DOHH2 (cell line): ENCODE results near the gene IQSEC1.
"Not testable (repeated sequence)": the region's sequence is repeated elsewhere in the genome, so short reads cannot be mapped to it uniquely, and the experiment has no call there.

Experiments
- H3F3A ChIP-seq: fragments of 200-600 bp; sonication (generic), shearing (Covaris generic); 2 replicates; pipeline ENCODE4 v1.6.0; 2016; ENCODE audit warnings: antibody characterized with exemption, mild to moderate bottlenecking; ENCODE audit not compliant: control insufficient read depth, insufficient read depth
- H3K27ac ChIP-seq: fragments of 200-600 bp; sonication (generic); 2 replicates; pipeline ENCODE4 v1.5.1; 2014; ENCODE audit warnings: low read depth, mild to moderate bottlenecking, low read length, moderate library complexity
- H3K27me3 ChIP-seq: fragments of 200-600 bp; sonication (generic); 2 replicates; pipeline ENCODE4 v1.6.1; 2014; ENCODE audit warnings: mild to moderate bottlenecking, low read length, mixed read lengths; ENCODE audit not compliant: control insufficient read depth
- H3K36me3 ChIP-seq: fragments of 200-600 bp; sonication (generic); 2 replicates; pipeline ENCODE4 v1.6.1; 2014; ENCODE audit warnings: mild to moderate bottlenecking, low read length, moderate library complexity, mixed read lengths; ENCODE audit not compliant: control insufficient read depth
- H3K4me1 ChIP-seq: fragments of 200-600 bp; sonication (generic); 2 replicates; pipeline ENCODE4 v1.6.1; 2014; ENCODE audit warnings: mild to moderate bottlenecking, low read length, mixed read lengths; ENCODE audit not compliant: control insufficient read depth
- H3K4me2 ChIP-seq: fragments of 200-600 bp; sonication (generic); 2 replicates; pipeline ENCODE4 v1.6.0; 2014; ENCODE audit warnings: mild to moderate bottlenecking, low read length, moderate library complexity
- H3K4me3 ChIP-seq: fragments of 200-600 bp; sonication (generic); 2 replicates; pipeline ENCODE4 v1.5.1; 2014; ENCODE audit warnings: mild to moderate bottlenecking, low read length, mixed read lengths
- H3K79me2 ChIP-seq: fragments of 200-600 bp; sonication (generic); 2 replicates; pipeline ENCODE4 v1.6.1; 2014; ENCODE audit warnings: mild to moderate bottlenecking, low read length, mixed read lengths; ENCODE audit not compliant: control insufficient read depth
- H3K9me2 ChIP-seq: fragments of 200-600 bp; sonication (generic); replicated peaks from 2 replicates; pipeline ENCODE4 v1.6.1; 2014; ENCODE audit warnings: mild to moderate bottlenecking, low read length, mixed read lengths; ENCODE audit not compliant: control insufficient read depth
- H3K9me3 ChIP-seq: fragments of 200-600 bp; sonication (generic); 2 replicates; pipeline ENCODE4 v1.6.1; 2014; ENCODE audit warnings: antibody characterized with exemption, low read length, mixed read lengths; ENCODE audit not compliant: control insufficient read depth, insufficient read depth
- H4K20me1 ChIP-seq: fragments of 200-600 bp; sonication (generic); 2 replicates; pipeline ENCODE4 v1.6.0; 2014; ENCODE audit warnings: low read depth, mild to moderate bottlenecking, antibody characterized with exemption, low read length, moderate library complexity; ENCODE audit not compliant: control insufficient read depth, insufficient read depth
- EZH2phosphoT487 ChIP-seq: fragments of 200-600 bp; sonication (generic); IDR thresholded peaks from 2 replicates; pipeline ENCODE4 v1.6.1; 2017; ENCODE audit warnings: borderline replicate concordance, mild to moderate bottlenecking, antibody characterized with exemption, low read length, moderate library complexity, mixed read lengths
- TF ChIP-seq, protein P1 (sequence below): fragments of 200-600 bp; sonication (generic); IDR thresholded peaks from one replicate; pipeline ENCODE4 v1.5.1; 2014; ENCODE audit warnings: antibody characterized with exemption, mild to moderate bottlenecking, low read depth, low read length; ENCODE audit not compliant: poor library complexity, severe bottlenecking

The IQSEC1 gene

DNA sequence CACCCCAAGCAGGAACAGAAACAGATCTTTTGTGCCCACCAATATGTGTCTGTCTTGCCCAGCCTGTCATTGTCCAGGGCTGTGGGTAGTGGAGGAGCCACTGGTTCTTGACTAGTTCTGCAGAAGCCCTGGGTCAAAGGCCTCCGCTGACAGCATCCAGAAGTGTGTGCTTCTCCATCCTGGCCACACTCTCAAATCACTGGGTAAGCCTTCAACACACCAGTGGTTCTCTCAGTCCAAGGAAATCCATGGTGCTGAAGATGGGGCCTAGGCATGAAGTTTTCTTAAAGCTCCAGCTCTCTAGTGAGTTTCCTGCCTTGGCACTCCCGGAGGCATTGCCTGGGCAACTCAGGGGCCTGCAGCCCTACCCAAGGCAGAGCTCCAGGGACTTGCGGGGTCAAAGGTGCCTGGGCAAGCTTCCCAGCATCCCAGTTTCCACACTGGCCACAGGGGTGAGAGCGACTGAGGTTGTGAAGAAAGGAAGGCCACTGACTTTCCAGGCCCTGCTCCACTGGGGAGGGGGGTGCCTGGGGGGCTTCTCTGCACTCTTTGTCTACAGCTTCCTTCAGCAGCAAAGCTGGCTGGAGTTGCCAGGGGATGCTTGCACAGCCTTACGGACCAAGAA, 193.9 kb downstream of the IQSEC1 start:
- no peaks in the 10 kb centered on the region; the same call in 1 of the 2 replicates for H3F3A ChIP-seq
- no peak for TF ChIP-seq EZH2phosphoT487
- TF ChIP-seq, protein P1, sequence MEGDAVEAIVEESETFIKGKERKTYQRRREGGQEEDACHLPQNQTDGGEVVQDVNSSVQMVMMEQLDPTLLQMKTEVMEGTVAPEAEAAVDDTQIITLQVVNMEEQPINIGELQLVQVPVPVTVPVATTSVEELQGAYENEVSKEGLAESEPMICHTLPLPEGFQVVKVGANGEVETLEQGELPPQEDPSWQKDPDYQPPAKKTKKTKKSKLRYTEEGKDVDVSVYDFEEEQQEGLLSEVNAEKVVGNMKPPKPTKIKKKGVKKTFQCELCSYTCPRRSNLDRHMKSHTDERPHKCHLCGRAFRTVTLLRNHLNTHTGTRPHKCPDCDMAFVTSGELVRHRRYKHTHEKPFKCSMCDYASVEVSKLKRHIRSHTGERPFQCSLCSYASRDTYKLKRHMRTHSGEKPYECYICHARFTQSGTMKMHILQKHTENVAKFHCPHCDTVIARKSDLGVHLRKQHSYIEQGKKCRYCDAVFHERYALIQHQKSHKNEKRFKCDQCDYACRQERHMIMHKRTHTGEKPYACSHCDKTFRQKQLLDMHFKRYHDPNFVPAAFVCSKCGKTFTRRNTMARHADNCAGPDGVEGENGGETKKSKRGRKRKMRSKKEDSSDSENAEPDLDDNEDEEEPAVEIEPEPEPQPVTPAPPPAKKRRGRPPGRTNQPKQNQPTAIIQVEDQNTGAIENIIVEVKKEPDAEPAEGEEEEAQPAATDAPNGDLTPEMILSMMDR: no peak
- no peak overlapping the region for H3K4me2 ChIP-seq
- H3K4me3 ChIP-seq: no peak overlapping the region
- no peaks in the 10 kb centered on the region for H3K36me3 ChIP-seq
- no peaks in the 10 kb centered on the region for H4K20me1 ChIP-seq
- H3K9me2 ChIP-seq: no peaks in the 10 kb centered on the region
- H3K27me3 ChIP-seq: no peaks in the 10 kb centered on the region
- no peak overlapping the region for H3K27ac ChIP-seq
- peaks cover 8% of the 10 kb centered on the region for H3K4me1 ChIP-seq
- peaks cover 4% of the 10 kb centered on the region; the same call in 1 of the 2 replicates for H3K9me3 ChIP-seq
- H3K79me2 ChIP-seq: no peaks in the 10 kb centered on the region

DNA sequence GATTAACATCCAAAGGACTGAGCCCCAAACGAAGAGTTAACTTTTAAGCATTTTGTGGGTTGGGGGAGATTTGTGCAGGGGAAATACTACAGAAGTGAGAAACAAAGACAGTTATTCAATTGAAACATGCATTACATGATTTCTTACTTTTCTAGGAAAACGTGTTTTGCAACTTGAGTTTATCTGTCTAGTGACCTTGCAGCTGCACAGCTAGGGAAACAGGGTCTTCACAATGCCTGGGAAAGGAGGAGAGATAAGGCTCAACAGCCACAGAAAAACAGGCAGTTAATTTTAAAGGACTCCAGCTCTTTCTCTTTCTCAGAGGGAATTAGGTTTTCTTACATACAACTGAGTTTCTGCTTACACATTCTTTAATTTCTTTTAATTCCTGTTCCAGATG, 194.5 kb downstream of the IQSEC1 start:
- not testable (repeated sequence) for H3F3A ChIP-seq, H3K27me3 ChIP-seq

DNA sequence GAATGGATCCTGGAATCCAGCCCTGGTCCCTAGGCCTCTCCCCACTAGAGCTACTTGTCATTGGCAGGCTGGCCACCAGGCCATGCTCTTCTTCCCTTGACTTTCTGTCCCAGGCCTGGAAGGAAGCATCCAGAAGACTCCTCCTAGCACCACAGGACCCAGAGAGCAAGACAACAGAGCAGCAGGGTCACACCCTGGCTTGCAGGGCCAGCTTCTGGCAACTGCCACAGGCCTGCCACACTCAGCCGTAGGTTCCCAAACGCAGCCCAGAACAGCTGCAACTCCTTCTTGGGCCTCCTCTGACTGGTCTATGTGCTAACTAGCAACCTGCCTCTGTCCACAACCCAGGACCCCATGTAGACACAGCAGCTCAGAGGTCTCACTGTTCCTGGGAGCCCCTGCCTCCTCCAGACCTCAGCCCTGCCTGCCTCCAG, 195.1 kb downstream of the IQSEC1 start:
- H3K79me2 ChIP-seq: no peaks in the 10 kb centered on the region
- H3K4me3 ChIP-seq: no peak overlapping the region
- no peak for TF ChIP-seq EZH2phosphoT487
- TF ChIP-seq, protein P1: no peak
- no peaks in the 10 kb centered on the region for H4K20me1 ChIP-seq
- H3K9me2 ChIP-seq: no peaks in the 10 kb centered on the region
- H3K4me2 ChIP-seq: no peak overlapping the region
- H3F3A ChIP-seq: no peaks in the 10 kb centered on the region; the same call in 1 of the 2 replicates
- no peaks in the 10 kb centered on the region for H3K27me3 ChIP-seq
- H3K36me3 ChIP-seq: no peaks in the 10 kb centered on the region
- peaks cover 8% of the 10 kb centered on the region for H3K4me1 ChIP-seq
- H3K27ac ChIP-seq: no peak overlapping the region
- no peaks in the 10 kb centered on the region for H3K9me3 ChIP-seq

More for the DNA sequence above, 194.5 kb downstream of the IQSEC1 start:
- not testable (repeated sequence) for H3K9me3 ChIP-seq, H3K27ac ChIP-seq, H3K4me2 ChIP-seq, H3K4me3 ChIP-seq, H3K9me2 ChIP-seq, H3K4me1 ChIP-seq, H4K20me1 ChIP-seq, H3K36me3 ChIP-seq, H3K79me2 ChIP-seq

DNA sequence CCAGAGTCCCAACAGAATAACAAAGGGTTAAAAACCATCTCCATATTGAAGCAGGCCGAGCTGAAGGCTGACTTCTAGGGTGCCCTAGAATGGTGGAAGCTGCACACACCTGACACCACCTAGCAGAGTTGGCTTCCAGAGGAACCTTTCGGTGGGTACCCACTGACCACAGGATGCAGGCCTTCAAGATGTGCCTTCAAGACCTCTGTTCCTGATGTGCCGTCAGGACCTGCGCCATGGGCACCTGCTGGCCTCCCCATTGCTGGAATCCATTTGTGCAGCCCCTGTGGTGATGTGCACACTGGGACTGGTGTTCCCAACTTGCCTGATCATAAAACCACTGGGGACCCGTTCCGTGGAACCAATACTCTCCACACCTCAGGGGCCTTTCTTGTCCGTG, 196.2 kb downstream of the IQSEC1 start:
- no peak overlapping the region for H3K4me3 ChIP-seq

More for the DNA sequence above, 196.2 kb downstream of the IQSEC1 start:
- Histone ChIP-seq H3K36me3 (no peaks in the 10 kb centered on the region), H3K9me3 (no peaks in the 10 kb centered on the region), H3K27me3 (no peaks in the 10 kb centered on the region), H3F3A (no peaks in the 10 kb centered on the region; the same call in 1 of the 2 replicates), H3K27ac (no peak overlapping the region), H4K20me1 (no peaks in the 10 kb centered on the region), H3K4me1 (peaks cover 1% of the 10 kb centered on the region), H3K4me2 (no peak overlapping the region), H3K9me2 (no peaks in the 10 kb centered on the region), H3K79me2 (no peaks in the 10 kb centered on the region)
- TF ChIP-seq, protein P1: no peak
- no peak for TF ChIP-seq EZH2phosphoT487
